Measurements from ENCODE around the gene NFIX. TPM values are rescaled to one million over a fixed set of nuclear protein-coding genes. Genes with fewer than 3 reads are reported as not detected.

NFIX gene
- total and polyA plus RNA-seq, 9 of the 15 experiments (the other 6 are each of a cell fraction or from before 2014, with no cell fraction given) = 0.28 to 26.8 (median 5.4) TPM

DNA sequence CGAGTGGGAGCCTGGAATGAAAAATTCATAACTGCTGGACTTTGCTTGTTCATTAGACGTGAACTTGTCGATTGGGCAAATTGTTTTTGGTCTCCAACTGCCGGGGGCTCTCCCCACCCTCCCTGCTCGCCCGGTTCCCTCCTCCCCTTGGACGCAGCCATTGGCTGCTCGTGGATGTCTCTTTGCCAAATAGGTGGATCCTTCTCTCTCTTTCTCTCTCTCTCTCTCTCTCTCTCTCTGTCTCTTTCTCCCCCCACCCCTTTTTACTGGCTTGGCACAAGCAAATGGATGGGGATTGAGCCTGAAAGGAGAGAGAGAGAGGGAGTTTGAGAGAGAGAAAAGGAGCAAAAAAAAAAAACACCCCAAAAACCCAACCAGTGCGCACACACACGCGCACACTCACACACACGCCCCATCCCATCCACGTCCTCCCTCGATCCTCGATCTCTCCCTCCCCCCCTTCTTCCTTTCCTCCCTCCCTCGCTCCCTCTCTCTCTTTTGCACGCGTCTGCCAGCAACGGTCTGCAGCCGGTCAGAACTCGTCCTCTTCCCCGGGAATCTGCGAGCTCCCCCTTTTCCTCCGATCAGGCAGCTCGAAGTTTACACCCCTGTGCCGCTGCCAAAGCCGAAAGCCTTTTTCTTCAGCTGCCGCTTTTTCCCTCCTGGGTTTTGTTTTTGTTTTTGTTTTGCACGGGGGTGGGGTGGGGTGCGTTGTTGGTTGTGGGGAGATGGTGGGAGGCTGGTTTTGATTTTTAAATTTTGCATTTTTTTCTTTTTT, 27.8 kb downstream of the NFIX start (continued):
- TF ChIP-seq, protein P1, sequence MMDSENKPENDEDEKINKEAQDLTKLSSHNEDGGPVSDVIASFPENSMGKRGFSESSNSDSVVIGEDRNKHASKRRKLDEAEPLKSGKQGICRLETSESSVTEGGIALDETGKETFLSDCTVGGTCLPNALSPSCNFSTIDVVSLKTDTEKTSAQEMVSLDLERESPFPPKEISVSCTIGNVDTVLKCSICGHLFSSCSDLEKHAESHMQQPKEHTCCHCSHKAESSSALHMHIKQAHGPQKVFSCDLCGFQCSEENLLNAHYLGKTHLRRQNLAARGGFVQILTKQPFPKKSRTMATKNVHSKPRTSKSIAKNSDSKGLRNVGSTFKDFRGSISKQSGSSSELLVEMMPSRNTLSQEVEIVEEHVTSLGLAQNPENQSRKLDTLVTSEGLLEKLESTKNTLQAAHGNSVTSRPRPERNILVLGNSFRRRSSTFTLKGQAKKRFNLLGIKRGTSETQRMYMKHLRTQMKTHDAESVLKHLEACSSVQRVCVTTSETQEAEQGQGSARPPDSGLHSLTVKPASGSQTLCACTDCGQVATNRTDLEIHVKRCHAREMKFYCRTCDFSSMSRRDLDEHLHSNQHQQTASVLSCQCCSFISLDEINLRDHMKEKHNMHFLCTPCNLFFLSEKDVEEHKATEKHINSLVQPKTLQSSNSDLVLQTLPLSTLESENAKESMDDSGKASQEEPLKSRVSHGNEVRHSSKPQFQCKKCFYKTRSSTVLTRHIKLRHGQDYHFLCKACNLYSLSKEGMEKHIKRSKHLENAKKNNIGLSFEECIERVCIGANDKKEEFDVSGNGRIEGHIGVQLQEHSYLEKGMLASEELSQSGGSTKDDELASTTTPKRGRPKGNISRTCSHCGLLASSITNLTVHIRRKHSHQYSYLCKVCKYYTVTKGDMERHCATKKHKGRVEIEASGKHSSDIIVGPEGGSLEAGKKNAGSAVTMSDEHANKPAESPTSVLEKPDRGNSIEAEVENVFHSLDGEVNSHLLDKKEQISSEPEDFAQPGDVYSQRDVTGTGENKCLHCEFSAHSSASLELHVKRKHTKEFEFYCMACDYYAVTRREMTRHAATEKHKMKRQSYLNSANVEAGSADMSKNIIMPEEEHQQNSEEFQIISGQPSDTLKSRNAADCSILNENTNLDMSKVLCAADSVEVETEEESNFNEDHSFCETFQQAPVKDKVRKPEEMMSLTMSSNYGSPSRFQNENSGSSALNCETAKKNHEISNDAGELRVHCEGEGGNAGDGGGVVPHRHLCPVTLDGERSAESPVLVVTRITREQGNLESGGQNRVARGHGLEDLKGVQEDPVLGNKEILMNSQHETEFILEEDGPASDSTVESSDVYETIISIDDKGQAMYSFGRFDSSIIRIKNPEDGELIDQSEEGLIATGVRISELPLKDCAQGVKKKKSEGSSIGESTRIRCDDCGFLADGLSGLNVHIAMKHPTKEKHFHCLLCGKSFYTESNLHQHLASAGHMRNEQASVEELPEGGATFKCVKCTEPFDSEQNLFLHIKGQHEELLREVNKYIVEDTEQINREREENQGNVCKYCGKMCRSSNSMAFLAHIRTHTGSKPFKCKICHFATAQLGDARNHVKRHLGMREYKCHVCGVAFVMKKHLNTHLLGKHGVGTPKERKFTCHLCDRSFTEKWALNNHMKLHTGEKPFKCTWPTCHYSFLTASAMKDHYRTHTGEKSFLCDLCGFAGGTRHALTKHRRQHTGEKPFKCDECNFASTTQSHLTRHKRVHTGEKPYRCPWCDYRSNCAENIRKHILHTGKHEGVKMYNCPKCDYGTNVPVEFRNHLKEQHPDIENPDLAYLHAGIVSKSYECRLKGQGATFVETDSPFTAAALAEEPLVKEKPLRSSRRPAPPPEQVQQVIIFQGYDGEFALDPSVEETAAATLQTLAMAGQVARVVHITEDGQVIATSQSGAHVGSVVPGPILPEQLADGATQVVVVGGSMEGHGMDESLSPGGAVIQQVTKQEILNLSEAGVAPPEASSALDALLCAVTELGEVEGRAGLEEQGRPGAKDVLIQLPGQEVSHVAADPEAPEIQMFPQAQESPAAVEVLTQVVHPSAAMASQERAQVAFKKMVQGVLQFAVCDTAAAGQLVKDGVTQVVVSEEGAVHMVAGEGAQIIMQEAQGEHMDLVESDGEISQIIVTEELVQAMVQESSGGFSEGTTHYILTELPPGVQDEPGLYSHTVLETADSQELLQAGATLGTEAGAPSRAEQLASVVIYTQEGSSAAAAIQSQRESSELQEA (IDR thresholded peaks at IDR 0.05; ENCODE audit: low read depth) = no peak
- TF ChIP-seq, protein P2, sequence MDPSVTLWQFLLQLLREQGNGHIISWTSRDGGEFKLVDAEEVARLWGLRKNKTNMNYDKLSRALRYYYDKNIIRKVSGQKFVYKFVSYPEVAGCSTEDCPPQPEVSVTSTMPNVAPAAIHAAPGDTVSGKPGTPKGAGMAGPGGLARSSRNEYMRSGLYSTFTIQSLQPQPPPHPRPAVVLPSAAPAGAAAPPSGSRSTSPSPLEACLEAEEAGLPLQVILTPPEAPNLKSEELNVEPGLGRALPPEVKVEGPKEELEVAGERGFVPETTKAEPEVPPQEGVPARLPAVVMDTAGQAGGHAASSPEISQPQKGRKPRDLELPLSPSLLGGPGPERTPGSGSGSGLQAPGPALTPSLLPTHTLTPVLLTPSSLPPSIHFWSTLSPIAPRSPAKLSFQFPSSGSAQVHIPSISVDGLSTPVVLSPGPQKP (CRISPR knock-in tag; IDR thresholded peaks at IDR 0.05) = no peak
- TF ChIP-seq RFX7 (CRISPR knock-in tag; IDR thresholded peaks at IDR 0.05) (no peak), SAP30 (IDR thresholded peaks at IDR 0.05; ENCODE audit: borderline replicate concordance, insufficient read depth, low read depth, low read length, poor library complexity, severe bottlenecking) (no peak), EP300 (IDR thresholded peaks at IDR 0.05; ENCODE audit: low read length) (peak; percentile 39; the same call in 1 of the 2 replicates), ZNF175 (CRISPR knock-in tag; IDR thresholded peaks at IDR 0.05; ENCODE audit: low read depth) (no peak)
- TF ChIP-seq, protein P3, sequence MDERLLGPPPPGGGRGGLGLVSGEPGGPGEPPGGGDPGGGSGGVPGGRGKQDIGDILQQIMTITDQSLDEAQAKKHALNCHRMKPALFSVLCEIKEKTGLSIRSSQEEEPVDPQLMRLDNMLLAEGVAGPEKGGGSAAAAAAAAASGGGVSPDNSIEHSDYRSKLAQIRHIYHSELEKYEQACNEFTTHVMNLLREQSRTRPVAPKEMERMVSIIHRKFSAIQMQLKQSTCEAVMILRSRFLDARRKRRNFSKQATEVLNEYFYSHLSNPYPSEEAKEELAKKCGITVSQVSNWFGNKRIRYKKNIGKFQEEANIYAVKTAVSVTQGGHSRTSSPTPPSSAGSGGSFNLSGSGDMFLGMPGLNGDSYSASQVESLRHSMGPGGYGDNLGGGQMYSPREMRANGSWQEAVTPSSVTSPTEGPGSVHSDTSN (CRISPR knock-in tag; IDR thresholded peaks at IDR 0.05; ENCODE audit: low read depth) = no peak
- TF ChIP-seq, protein P3 (tag; conservative IDR thresholded peaks at IDR 0.05; ENCODE audit: low read depth) = 0 out of 2 replicates have a peak, but pooled peaks have one; percentile 25
